Measurements from ENCODE around the gene IVL.

Gene IVL

GRCh38 chr1:152879559-152880198 is 28.7 kb upstream of the IVL start:
- no peak for TF ChIP-seq CTCF (conservative IDR thresholded peaks at IDR 0.05; ENCODE audit: low read depth)
- ChIA-PET POLR2A (ENCODE audit: low non-redundant PET) (no interaction called here), CTCF (interaction anchor here (0.5 to 2.5 kb wide), 4 partner anchors 10 to 1589 kb away, joined by 4 to 7 read pairs (median 6); no protein-coding TSS in a partner anchor)
- H3K27ac ChIP-seq = peak overlapping the region; percentile 77
- DNase-seq (ENCODE audit: low spot score) = no peak

- peak overlapping the region; percentile 77 for H3K27ac ChIP-seq
- POLR2A ChIA-PET (ENCODE audit: low non-redundant PET) = no interaction called here
- peak; percentile 45 for DNase-seq (ENCODE audit: low spot score)
- CTCF ChIA-PET = interaction anchor here (0.6 kb wide), 1 partner anchor 38 kb away, joined by 3 read pairs; no protein-coding TSS in a partner anchor
- no peak for TF ChIP-seq CTCF (conservative IDR thresholded peaks at IDR 0.05; ENCODE audit: low read depth)
Observed at GRCh38 chr1:152880316-152880715, 28.0 kb upstream of the IVL start.

- ChIA-PET CTCF (no interaction called here), POLR2A (ENCODE audit: low non-redundant PET) (no interaction called here)
- no peak for DNase-seq (ENCODE audit: low spot score)
- no peak for TF ChIP-seq CTCF (conservative IDR thresholded peaks at IDR 0.05; ENCODE audit: low read depth)
- H3K27ac ChIP-seq = peak overlapping the region; percentile 77; the same call in 1 of the 2 replicates
Observed at GRCh38 chr1:152880907-152881306, 27.4 kb upstream of the IVL start.

- POLR2A ChIA-PET (ENCODE audit: low non-redundant PET) = no interaction called here
- CTCF ChIA-PET = no interaction called here
- no peak for TF ChIP-seq CTCF (conservative IDR thresholded peaks at IDR 0.05; ENCODE audit: low read depth)
- no peak for DNase-seq (ENCODE audit: low spot score)
- peak overlapping the region; percentile 84 for H3K27ac ChIP-seq
Observed at GRCh38 chr1:152884085-152884484, 24.3 kb upstream of the IVL start.

GRCh38 chr1:152884506-152884905 is 23.8 kb upstream of the IVL start:
- CTCF ChIA-PET = interaction anchor here (0.5 to 0.6 kb wide), 2 partner anchors 25 to 289 kb away, joined by 3 read pairs; no protein-coding TSS in a partner anchor

GRCh38 chr1:152884966-152885624 is 23.3 kb upstream of the IVL start:
- POLR2A ChIA-PET (ENCODE audit: low non-redundant PET) = no interaction called here
- DNase-seq (ENCODE audit: low spot score) = no peak
- CTCF ChIA-PET = interaction anchor here (0.5 to 0.6 kb wide), 2 partner anchors 25 to 289 kb away, joined by 3 read pairs; no protein-coding TSS in a partner anchor

More at GRCh38 chr1:152884506-152884905, 23.8 kb upstream of the IVL start:
- TF ChIP-seq CTCF (conservative IDR thresholded peaks at IDR 0.05; ENCODE audit: low read depth) = no peak
- peak overlapping the region; percentile 84 for H3K27ac ChIP-seq
- POLR2A ChIA-PET (ENCODE audit: low non-redundant PET) = no interaction called here
- DNase-seq (ENCODE audit: low spot score) = no peak

More at GRCh38 chr1:152884966-152885624, 23.3 kb upstream of the IVL start:
- peak overlapping the region; percentile 84 for H3K27ac ChIP-seq
- no peak for TF ChIP-seq CTCF (conservative IDR thresholded peaks at IDR 0.05; ENCODE audit: low read depth)
